SK-N-SH (cell line): ENCODE data around the gene ENOX1.

Experiments
- CTCF ChIP-seq: fragments of 200-600 bp; sonication (generic); IDR thresholded peaks from 2 replicates; pipeline ENCODE4 v1.6.1; 2017; ENCODE audit warnings: antibody characterized with exemption, mild to moderate bottlenecking, moderate library complexity
- EP300 ChIP-seq, 2 experiments: IDR thresholded peaks; 2 replicates each; pipeline versions ENCODE4 v1.4.0 to v1.6.1; 2012; ENCODE audit warnings: borderline replicate concordance in 1 of 2, low read depth in 1 of 2, low read length in 1 of 2
- MXI1 ChIP-seq: IDR thresholded peaks from 2 replicates; pipeline ENCODE4 v1.6.1; 2012; ENCODE audit warnings: mild to moderate bottlenecking, low read depth, low read length, improper control_type of control experiment
- POLR2AphosphoS5 ChIP-seq: IDR thresholded peaks from 2 replicates; pipeline ENCODE4 v1.6.1; 2012; ENCODE audit warnings: low read depth, low read length
- RAD21 ChIP-seq: IDR thresholded peaks from 2 replicates; pipeline ENCODE4 v1.6.1; 2012; ENCODE audit warnings: mild to moderate bottlenecking, low read length
- SIN3A ChIP-seq: IDR thresholded peaks from 2 replicates; pipeline ENCODE4 v1.6.1; 2012; ENCODE audit warnings: low read depth, mild to moderate bottlenecking, low read length, moderate library complexity, borderline replicate concordance

- TF ChIP-seq CTCF = no peak
- no peak for TF ChIP-seq POLR2AphosphoS5
- no peak for TF ChIP-seq EP300 (IDR thresholded peaks at IDR 0.05; ENCODE audit: borderline replicate concordance in 1 of 2, low read depth in 1 of 2, low read length in 1 of 2)
- TF ChIP-seq SIN3A = no peak
- no peak for TF ChIP-seq RAD21
- TF ChIP-seq MXI1 = no peak
These were observed 58.9 kb downstream of the ENOX1 start for GRCh38 chr13:43727856-43728255.
